Activated CD4-positive, alpha-beta T cell treated with anti-CD3 and anti-CD28 coated beads, Interleukin-2, amount 50 U/mL, for 16 hours (primary cell): ENCODE data around the gene SEC23A.
"Not testable (repeated sequence)": the region's sequence is repeated elsewhere in the genome, so short reads cannot be mapped to it uniquely, and the experiment has no call there.

Experiments
- DNase-seq: peaks from one replicate; pipeline ENCODE4 v3.0.0-alpha.2; 2020

Gene SEC23A

GRCh38 chr14:39028620-39029019 lies 74.4 kb downstream of the SEC23A start:
- DNase-seq, result no peak

GRCh38 chr14:39025810-39026627 lies 77.0 kb downstream of the SEC23A start:
- no peak for DNase-seq

GRCh38 chr14:39025250-39025809 lies 77.7 kb downstream of the SEC23A start:
- DNase-seq, result no peak

GRCh38 chr14:39023939-39024871 lies 78.8 kb downstream of the SEC23A start:
- DNase-seq, result no peak

GRCh38 chr14:39017096-39018016 lies 85.7 kb downstream of the SEC23A start:
- DNase-seq, result not testable (repeated sequence)

- DNase-seq, result no peak
Measured at GRCh38 chr14:39016733-39017095, 86.3 kb downstream of the SEC23A start.

- DNase-seq, result no peak
Measured at GRCh38 chr14:39015964-39016577, 87.0 kb downstream of the SEC23A start.

GRCh38 chr14:39015360-39015961 lies 87.6 kb downstream of the SEC23A start:
- peak; percentile 26 for DNase-seq

- no peak for DNase-seq
Measured at GRCh38 chr14:39014460-39014859, 88.6 kb downstream of the SEC23A start.

- DNase-seq, result not testable (repeated sequence)
Measured at GRCh38 chr14:39008965-39009364, 94.1 kb downstream of the SEC23A start.

- DNase-seq, result no peak
Measured at GRCh38 chr14:39006721-39007410, 96.2 kb downstream of the SEC23A start.

- DNase-seq, result no peak
Measured at GRCh38 chr14:39005044-39005880, 97.8 kb downstream of the SEC23A start.

- DNase-seq, result no peak
Measured at GRCh38 chr14:38999949-39000348, 103.1 kb downstream of the SEC23A start.

- no peak for DNase-seq
Measured at GRCh38 chr14:38994731-38995130, 108.3 kb downstream of the SEC23A start.

- no peak for DNase-seq
Measured at GRCh38 chr14:38993981-38994380, 109.1 kb downstream of the SEC23A start.

GRCh38 chr14:38992067-38992844 lies 110.8 kb downstream of the SEC23A start:
- no peak for DNase-seq

GRCh38 chr14:38991299-38991698 lies 111.7 kb downstream of the SEC23A start:
- no peak for DNase-seq

- no peak for DNase-seq
Measured at GRCh38 chr14:38989922-38990546, 113.0 kb downstream of the SEC23A start.

GRCh38 chr14:38987781-38988180 lies 115.3 kb downstream of the SEC23A start:
- no peak for DNase-seq
